OCI-LY7 (cell line): ENCODE results near the gene NDUFV1. TPM values are rescaled to one million over a fixed set of nuclear protein-coding genes. Genes with fewer than 3 reads are reported as not detected.
A peak's percentile ranks its signal among the peaks of the same experiment; 100 is the strongest.

Source experiments
- BruUV-seq: library from RNA; stranded (reverse); fragments of 400-500 nt; replicated peaks from 2 replicates; lab custom pipeline; 2021; lab: Mats Ljungman, UMichigan
- CTCF ChIA-PET: fragments of 300-600 bp; sonication (Branson Sonifier 250); formaldehyde crosslinking; loops from one replicate; lab custom pipeline; 2022; ENCODE audit warnings: antibody characterized with exemption; ENCODE audit not compliant: unreplicated experiment; lab: Charles Lee
- POLR2A ChIA-PET: fragments of 300-600 bp; sonication (Branson Sonifier 250); formaldehyde crosslinking; loops from one replicate; lab custom pipeline; 2022; ENCODE audit warnings: antibody characterized with exemption; lab: Charles Lee
- DNase-seq: peaks from one replicate; pipeline ENCODE4 v3.0.0-alpha.2; 2015; ENCODE audit warnings: low spot score
- H2AFZ ChIP-seq: fragments of 200-600 bp; sonication (generic), shearing (Covaris generic); 2 replicates; pipeline ENCODE4 v1.6.1; 2014; ENCODE audit warnings: mild to moderate bottlenecking, antibody characterized with exemption, low read length, moderate library complexity
- H3K27ac ChIP-seq: fragments of 200-600 bp; sonication (generic); 2 replicates; pipeline ENCODE4 v1.5.1; 2014; ENCODE audit warnings: mixed run types, low read depth, mild to moderate bottlenecking, moderate library complexity, low read length, inconsistent platforms; ENCODE audit not compliant: poor library complexity, severe bottlenecking
- H3K36me3 ChIP-seq: fragments of 200-600 bp; sonication (generic); 2 replicates; pipeline ENCODE4 v1.6.1; 2014; ENCODE audit warnings: mild to moderate bottlenecking, antibody characterized with exemption, low read length, moderate library complexity, mixed read lengths; ENCODE audit not compliant: insufficient read depth
- H3K4me1 ChIP-seq: fragments of 200-600 bp; sonication (generic); 2 replicates; pipeline ENCODE4 v1.5.1; 2014; ENCODE audit warnings: mild to moderate bottlenecking, low read length; ENCODE audit not compliant: insufficient read depth, poor library complexity, severe bottlenecking
- H3K4me2 ChIP-seq: fragments of 200-600 bp; sonication (generic); 2 replicates; pipeline ENCODE4 v1.6.1; 2014; ENCODE audit warnings: mild to moderate bottlenecking, low read length
- H3K4me3 ChIP-seq: fragments of 200-600 bp; sonication (generic); 2 replicates; pipeline ENCODE4 v1.5.1; 2014; ENCODE audit warnings: mild to moderate bottlenecking, low read depth, low read length; ENCODE audit not compliant: poor library complexity, severe bottlenecking
- H3K79me2 ChIP-seq: fragments of 200-600 bp; sonication (generic); 2 replicates; pipeline ENCODE4 v1.6.1; 2016; ENCODE audit warnings: low read depth, mild to moderate bottlenecking, low read length, moderate library complexity, mixed read lengths; ENCODE audit not compliant: insufficient read depth
- H3K9me2 ChIP-seq: fragments of 200-600 bp; sonication (generic); 2 replicates; pipeline ENCODE4 v1.6.1; 2016; ENCODE audit warnings: mild to moderate bottlenecking, low read length, mixed read lengths; ENCODE audit not compliant: insufficient read depth
- H3K9me3 ChIP-seq: fragments of 200-600 bp; sonication (generic); 2 replicates; pipeline ENCODE4 v1.6.1; 2014; ENCODE audit warnings: mild to moderate bottlenecking, mixed run types, low read length, mixed read lengths
- H4K20me1 ChIP-seq: fragments of 200-600 bp; sonication (generic); 2 replicates; pipeline ENCODE4 v1.6.1; 2014; ENCODE audit warnings: mild to moderate bottlenecking, antibody characterized with exemption, low read length, moderate library complexity, mixed read lengths; ENCODE audit not compliant: insufficient read depth
- CTCF ChIP-seq: fragments of 200-600 bp; sonication (generic); conservative IDR thresholded peaks from 2 replicates; pipeline ENCODE4 v1.5.1; 2014; ENCODE audit warnings: mild to moderate bottlenecking, antibody characterized with exemption, low read length, moderate library complexity, mixed read lengths
- EZH2phosphoT487 ChIP-seq: fragments of 200-600 bp; sonication (generic); IDR thresholded peaks from 2 replicates; pipeline ENCODE4 v1.6.1; 2018; ENCODE audit warnings: low read depth, borderline replicate concordance, mild to moderate bottlenecking, mixed run types, antibody characterized with exemption, low read length, moderate library complexity, mixed read lengths
- intact Hi-C: fragments of 100-400 bp; cut with micrococcal nuclease; formaldehyde crosslinking; loops from one replicate; pipeline ENCODE4 v1.10.0; 2022; ENCODE audit not compliant: unreplicated experiment
- total RNA-seq, 2 experiments: library from RNA; depleted of rRNA in 1 of 2; stranded (reverse); fragments of >200 nt in 1 of 2; shearing (Covaris generic) in 1 of 2; gene quantifications; 2 replicates each; pipeline ENCODE4 v1.2.3, GENCODE V29; 2014 to 2022

NDUFV1 gene
- total RNA-seq, 2 experiments from 2014 or later: 283 to 335 TPM

DNA sequence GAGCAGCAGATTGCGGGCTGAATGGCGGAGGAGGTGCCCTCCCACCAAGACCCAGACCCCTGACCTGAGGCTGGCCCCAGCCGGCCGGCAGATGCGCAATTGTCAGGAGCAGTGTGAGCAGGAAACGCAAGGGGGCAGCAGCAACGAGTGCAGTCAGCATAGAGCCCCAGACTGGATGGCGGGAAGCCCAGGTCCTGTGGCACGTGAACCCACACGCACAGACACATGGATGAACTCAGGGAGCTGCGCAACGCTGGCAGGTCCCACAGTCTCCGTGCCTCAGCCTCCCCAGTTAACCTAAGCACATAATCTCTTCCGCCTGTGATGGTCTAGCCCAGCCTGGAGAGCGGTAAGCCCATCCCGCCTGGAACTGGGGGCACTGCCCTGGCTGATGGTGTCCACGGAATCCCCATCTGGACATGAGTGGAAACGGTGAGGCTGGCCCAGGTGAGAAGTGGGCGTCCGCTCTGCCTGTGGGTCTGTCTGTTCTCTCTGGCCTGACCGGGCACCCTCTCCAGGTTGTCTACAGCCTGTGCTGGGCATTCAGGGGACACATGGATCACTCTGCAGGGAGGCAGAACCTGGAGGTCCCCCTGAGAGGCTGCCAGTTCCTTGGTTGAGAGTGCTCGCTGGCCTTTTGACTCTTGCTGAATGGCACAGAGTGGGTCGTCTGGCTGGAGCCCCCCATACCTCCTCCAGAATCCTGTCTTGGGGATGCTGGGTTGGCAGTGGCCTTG, 33.5 kb downstream of the NDUFV1 start:
- Histone ChIP-seq H4K20me1 (no peaks in the 10 kb centered on the region; the same call in 1 of the 2 replicates), H3K4me1 (peaks cover 20% of the 10 kb centered on the region), H3K9me2 (no peaks in the 10 kb centered on the region), H3K4me2 (no peak overlapping the region), H3K9me3 (no peaks in the 10 kb centered on the region), H3K4me3 (no peak overlapping the region), H2AFZ (no peak overlapping the region), H3K36me3 (no peaks in the 10 kb centered on the region; the same call in 1 of the 2 replicates), H3K27ac (no peak overlapping the region), H3K79me2 (no peaks in the 10 kb centered on the region)
- CTCF ChIA-PET: interaction anchor here (0.6 to 1.3 kb wide), 3 partner anchors 10 to 65 kb away, joined by 3 to 5 read pairs (median 3); partner anchors contain the start of gene NUDT8
- TF ChIP-seq EZH2phosphoT487 (no peak), CTCF (peak; percentile 86)
- POLR2A ChIA-PET: no interaction called here
- intact Hi-C loops: loop anchor here (10.0 kb wide), 2 partner anchors 235 to 355 kb away; partner anchors contain the start of genes PPP1CA and TBC1D10C
- peak; percentile 82 for DNase-seq
- BruUV-seq: no TSS peak

- no TSS peak for BruUV-seq
- CTCF ChIA-PET: interaction anchor here (0.6 kb wide), 2 partner anchors 64 to 65 kb away, joined by 3 read pairs; no protein-coding TSS in a partner anchor
- DNase-seq: no peak
- TF ChIP-seq EZH2phosphoT487 (no peak), CTCF (no peak)
- intact Hi-C loops: loop anchor here (10.0 kb wide), 2 partner anchors 236 to 354 kb away; partner anchors contain the start of genes PPP1CA and TBC1D10C
- H3K4me2 ChIP-seq: no peak overlapping the region
- H3K9me3 ChIP-seq: no peaks in the 10 kb centered on the region
- no peaks in the 10 kb centered on the region for H3K9me2 ChIP-seq
- H3K36me3 ChIP-seq: no peaks in the 10 kb centered on the region; the same call in 1 of the 2 replicates
- no peak overlapping the region for H3K4me3 ChIP-seq
- no peak overlapping the region for H2AFZ ChIP-seq
- H3K27ac ChIP-seq: no peak overlapping the region
- no peaks in the 10 kb centered on the region; the same call in 1 of the 2 replicates for H4K20me1 ChIP-seq
- no peaks in the 10 kb centered on the region for H3K79me2 ChIP-seq
- POLR2A ChIA-PET: no interaction called here
- peaks cover 27% of the 10 kb centered on the region for H3K4me1 ChIP-seq
Measured at GRCh38 chr11:67640758-67641337, 34.1 kb downstream of the NDUFV1 start.
